ENCODE results near the gene ITGAE. TPM values are rescaled to one million over a fixed set of nuclear protein-coding genes. Genes with fewer than 3 reads are reported as not detected.

ITGAE gene
- total and polyA plus RNA-seq, 5 donors from 2014 or later, result 14.2 to 46.4 (median 36.9) TPM

DNA sequence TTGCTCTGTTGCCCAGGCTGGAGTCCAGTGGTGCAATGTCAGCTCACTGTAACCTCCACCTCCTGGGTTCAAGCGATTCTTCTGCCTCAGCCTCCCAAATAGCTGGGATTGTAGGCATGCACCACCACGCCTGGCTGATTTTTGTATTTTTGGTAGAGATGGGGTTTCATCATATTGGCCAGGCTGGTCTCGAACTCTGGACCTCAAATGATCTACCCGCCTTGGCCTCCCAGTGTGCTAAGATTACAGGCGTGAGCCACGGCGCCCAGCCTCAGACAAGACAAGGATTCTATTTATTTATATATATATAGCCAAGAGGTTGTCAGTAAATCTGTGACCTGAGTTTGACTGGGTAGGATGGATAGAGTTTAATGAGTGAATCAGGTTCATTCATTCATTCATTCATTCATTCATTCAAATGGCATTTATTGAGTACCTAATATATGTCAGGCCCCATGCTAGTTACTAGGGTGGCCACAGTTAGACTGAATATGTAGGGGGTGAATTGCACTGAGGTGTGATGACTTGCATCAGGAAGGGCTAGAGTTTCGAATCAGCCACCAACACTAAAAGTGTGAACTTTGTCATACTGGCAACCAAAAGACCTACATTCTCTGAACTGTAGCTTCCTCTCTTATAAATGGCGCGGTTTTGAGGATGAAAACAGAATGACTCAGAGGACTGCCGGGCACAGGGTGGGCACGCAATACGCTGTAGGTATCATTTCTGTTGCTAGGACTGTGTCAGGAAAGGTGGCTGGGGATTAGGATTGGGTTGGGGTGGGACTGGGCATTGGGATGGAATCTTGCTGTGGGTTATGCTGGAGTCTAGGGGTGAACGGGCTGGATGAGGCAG, 37.8 kb downstream of the ITGAE start:
- ATAC-seq (ENCODE audit: low read depth in 2 of 2) (peak; percentile 44 to 48), DNase-seq (peak in 1 of 3 donors; percentile 88)
- Histone ChIP-seq H3K27me3 (ENCODE audit: control insufficient read depth, insufficient read depth, low read length) (no peaks in the 10 kb centered on the region), H3K4me3 (ENCODE audit: low read depth, low read length) (no peak overlapping the region), H3K27ac (ENCODE audit: insufficient read depth, low read length, poor library complexity, severe bottlenecking) (no peak overlapping the region), H3K4me1 (ENCODE audit: control insufficient read depth, insufficient read depth, low read length, poor library complexity, severe bottlenecking) (peaks cover 33% of the 10 kb centered on the region), H3K36me3 (ENCODE audit: control insufficient read depth, insufficient read depth, low read length) (no peaks in the 10 kb centered on the region), H3K9me3 (ENCODE audit: control insufficient read depth in 2 of 2, low read length in 2 of 2) (no peaks in the 10 kb centered on the region)
- Mint-ChIP-seq H3K4me1 (peaks cover 0 to 42% (median 29%) of the 10 kb centered on the region in 4 donors), H3K4me3 (peak overlapping the region in 2 of 4 donors; percentile 17 to 50), H3K9me3 (peaks cover 0 to 5% (median 0%) of the 10 kb centered on the region in 7 donors), H3K36me3 (no peaks in the 10 kb centered on the region), H3K27me3 (no peaks in the 10 kb centered on the region), H3K27ac (peak overlapping the region in 2 of 3 donors; percentile 42 to 67)

DNA sequence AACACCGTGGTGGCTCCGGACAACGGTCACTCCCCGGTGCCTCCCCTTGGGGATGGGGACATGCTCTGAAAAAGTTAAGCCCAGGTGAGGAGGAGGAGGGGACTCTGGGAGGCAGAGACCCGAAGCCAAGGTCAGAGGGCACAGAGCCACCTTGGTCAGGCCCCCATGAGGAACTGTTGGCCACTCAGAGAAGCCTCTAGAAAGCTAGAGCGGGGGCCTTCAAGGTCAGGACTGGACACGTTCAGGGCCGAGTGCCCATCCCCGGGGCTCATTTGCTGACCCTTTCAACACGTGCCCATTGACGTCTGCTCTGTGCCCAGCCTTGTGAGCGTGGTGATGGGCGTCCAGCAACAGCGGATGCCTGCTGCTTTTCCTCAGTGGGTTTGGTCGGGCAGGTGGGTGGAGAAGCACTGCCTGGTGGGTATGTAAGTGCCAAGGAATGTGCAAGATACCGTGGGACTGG, 39.0 kb downstream of the ITGAE start:
- H3K9me3 ChIP-seq (ENCODE audit: control insufficient read depth in 2 of 2, low read length in 2 of 2), result no peaks in the 10 kb centered on the region
- DNase-seq (no peak), ATAC-seq (ENCODE audit: low read depth in 2 of 2) (no peak)
- no peaks in the 10 kb centered on the region for H3K36me3 ChIP-seq (ENCODE audit: control insufficient read depth, insufficient read depth, low read length)
- no peak overlapping the region for H3K4me3 ChIP-seq (ENCODE audit: low read depth, low read length)
- Mint-ChIP-seq H3K4me1 (peaks cover 0 to 40% (median 24%) of the 10 kb centered on the region in 4 donors), H3K27me3 (no peaks in the 10 kb centered on the region), H3K27ac (no peak overlapping the region), H3K9me3 (peaks cover 0 to 1% (median 0%) of the 10 kb centered on the region in 7 donors), H3K36me3 (no peaks in the 10 kb centered on the region), H3K4me3 (no peak overlapping the region)
- peaks cover 32% of the 10 kb centered on the region for H3K4me1 ChIP-seq (ENCODE audit: control insufficient read depth, insufficient read depth, low read length, poor library complexity, severe bottlenecking)
- H3K27ac ChIP-seq (ENCODE audit: insufficient read depth, low read length, poor library complexity, severe bottlenecking), result no peak overlapping the region
- H3K27me3 ChIP-seq (ENCODE audit: control insufficient read depth, insufficient read depth, low read length), result no peaks in the 10 kb centered on the region

DNA sequence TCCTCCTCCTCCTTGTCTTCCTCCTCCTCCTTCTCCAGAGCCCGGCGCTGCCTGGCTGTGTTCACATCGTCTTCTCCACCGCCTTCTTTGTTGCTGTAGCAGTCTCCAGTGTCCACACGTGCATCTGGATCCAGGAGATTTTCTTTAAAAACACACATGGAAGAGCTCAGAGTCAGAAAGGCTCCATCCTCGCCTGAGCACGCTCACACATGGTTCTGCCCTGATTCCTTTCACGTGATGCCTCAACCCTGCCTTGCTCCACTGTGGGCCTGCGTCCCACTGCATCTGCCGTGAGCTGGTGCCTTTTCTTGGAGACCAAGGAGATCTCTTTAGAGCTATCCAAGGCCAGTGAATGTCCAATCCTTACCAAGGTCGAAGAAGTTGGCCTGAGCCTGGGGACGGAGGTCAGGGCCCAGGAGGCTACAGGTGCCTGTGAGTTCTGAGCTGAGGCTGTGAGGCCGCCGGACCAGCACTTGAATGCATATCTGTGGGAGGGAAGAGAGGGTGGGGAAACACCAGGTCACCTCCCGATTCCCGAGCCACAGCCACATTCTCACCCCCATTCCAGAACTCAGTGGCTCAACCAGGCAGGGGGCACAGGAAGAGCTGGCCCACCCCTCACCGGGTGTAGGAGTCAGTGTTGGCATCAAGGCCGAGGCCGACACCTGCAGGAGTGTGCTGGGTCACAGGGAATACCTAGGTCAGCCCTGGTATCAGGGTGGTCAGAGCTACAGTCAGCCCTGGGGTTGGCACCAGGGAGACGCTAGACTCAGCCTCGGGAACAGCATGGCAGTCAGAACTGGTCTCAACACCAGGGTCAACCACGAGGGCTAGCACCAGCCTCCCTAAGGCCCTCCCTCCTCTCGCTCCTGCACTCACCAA, 39.7 kb downstream of the ITGAE start:
- Histone ChIP-seq H3K36me3 (ENCODE audit: control insufficient read depth, insufficient read depth, low read length) (no peaks in the 10 kb centered on the region), H3K27me3 (ENCODE audit: control insufficient read depth, insufficient read depth, low read length) (no peaks in the 10 kb centered on the region), H3K9me3 (ENCODE audit: control insufficient read depth in 2 of 2, low read length in 2 of 2) (no peaks in the 10 kb centered on the region), H3K4me3 (ENCODE audit: low read depth, low read length) (no peak overlapping the region), H3K27ac (ENCODE audit: insufficient read depth, low read length, poor library complexity, severe bottlenecking) (no peak overlapping the region), H3K4me1 (ENCODE audit: control insufficient read depth, insufficient read depth, low read length, poor library complexity, severe bottlenecking) (peaks cover 27% of the 10 kb centered on the region)
- Mint-ChIP-seq H3K4me1 (peaks cover 0 to 35% (median 23%) of the 10 kb centered on the region in 4 donors), H3K27ac (no peak overlapping the region), H3K36me3 (no peaks in the 10 kb centered on the region), H3K4me3 (peak overlapping the region in 1 of 4 donors; percentile 49), H3K27me3 (no peaks in the 10 kb centered on the region), H3K9me3 (no peaks in the 10 kb centered on the region)
- ATAC-seq (ENCODE audit: low read depth in 2 of 2), result no peak
- no peak for DNase-seq

DNA sequence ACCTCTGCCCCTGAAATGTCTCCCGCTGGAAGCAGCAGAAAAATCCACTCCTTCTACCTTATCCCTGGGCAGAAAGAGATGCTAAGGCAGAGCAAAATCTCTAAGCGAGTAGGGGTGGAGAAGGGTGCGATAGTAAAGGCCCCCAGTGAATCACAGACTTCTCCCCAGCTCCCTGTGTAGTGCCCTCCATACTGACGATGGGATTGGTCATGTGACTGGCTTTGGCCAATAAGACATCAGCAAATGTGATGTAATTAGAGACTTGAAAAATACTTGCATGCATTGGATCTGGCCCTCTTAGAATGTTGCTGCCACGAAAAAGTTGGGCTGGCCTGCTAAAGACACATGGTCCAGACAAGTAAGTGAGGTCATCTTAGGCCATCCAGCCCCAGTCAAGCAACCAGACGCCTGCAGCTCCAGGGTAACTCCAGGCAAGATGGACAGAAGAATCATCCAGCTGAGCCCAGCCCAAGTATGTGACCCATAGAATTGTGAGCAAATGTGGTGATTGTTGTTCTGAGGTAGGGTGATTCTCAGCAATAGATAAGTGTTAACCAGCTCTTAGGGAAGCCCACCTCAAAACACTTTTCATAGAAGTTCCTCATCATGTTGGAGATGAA, 41.3 kb downstream of the ITGAE start:
- Mint-ChIP-seq H3K4me1 (peaks cover 0 to 25% (median 11%) of the 10 kb centered on the region in 4 donors), H3K9me3 (no peaks in the 10 kb centered on the region), H3K27me3 (no peaks in the 10 kb centered on the region), H3K27ac (no peak overlapping the region), H3K4me3 (peak overlapping the region in 1 of 4 donors; percentile 10), H3K36me3 (no peaks in the 10 kb centered on the region)
- H3K36me3 ChIP-seq (ENCODE audit: control insufficient read depth, insufficient read depth, low read length), result no peaks in the 10 kb centered on the region
- H3K27me3 ChIP-seq (ENCODE audit: control insufficient read depth, insufficient read depth, low read length), result no peaks in the 10 kb centered on the region
- ATAC-seq (ENCODE audit: low read depth in 2 of 2) (no peak), DNase-seq (no peak)
- no peak overlapping the region for H3K27ac ChIP-seq (ENCODE audit: insufficient read depth, low read length, poor library complexity, severe bottlenecking)
- no peaks in the 10 kb centered on the region for H3K9me3 ChIP-seq (ENCODE audit: control insufficient read depth in 2 of 2, low read length in 2 of 2)
- H3K4me3 ChIP-seq (ENCODE audit: low read depth, low read length), result no peak overlapping the region
- H3K4me1 ChIP-seq (ENCODE audit: control insufficient read depth, insufficient read depth, low read length, poor library complexity, severe bottlenecking), result peaks cover 21% of the 10 kb centered on the region

DNA sequence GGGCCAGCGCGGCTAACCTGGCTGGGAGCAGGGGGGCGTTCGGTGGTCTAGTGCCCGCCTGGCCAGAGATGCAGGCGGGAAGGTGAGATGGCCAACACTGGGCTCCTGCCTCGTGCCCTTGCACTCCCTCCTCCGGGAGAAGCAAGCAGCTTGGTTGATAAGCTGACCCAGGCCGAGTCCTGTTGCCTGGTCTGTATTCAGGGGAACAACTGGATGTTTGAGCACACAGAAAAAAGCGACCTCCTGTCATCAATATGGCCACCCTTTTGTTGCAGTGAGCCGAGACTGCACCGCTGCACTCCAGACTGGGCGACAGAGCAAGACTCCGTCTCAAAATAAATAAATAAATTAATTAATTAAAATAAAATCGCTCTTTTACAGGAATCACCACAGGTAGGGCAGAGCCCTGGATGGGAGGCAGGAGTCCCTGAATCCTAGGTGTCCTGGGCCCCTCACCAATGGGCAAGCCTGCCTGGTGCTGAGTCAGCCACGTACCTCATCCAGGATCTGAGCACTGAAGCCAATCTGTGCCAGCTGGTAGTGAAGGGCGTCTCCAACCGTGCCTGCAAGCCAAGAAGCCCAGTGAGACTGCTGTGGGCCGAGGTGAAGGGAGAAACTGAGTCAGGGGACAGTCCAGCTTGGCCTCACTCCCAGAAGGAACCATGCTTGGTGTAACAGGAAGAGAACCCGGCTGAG, 45.5 kb downstream of the ITGAE start:
- no peaks in the 10 kb centered on the region for H3K9me3 ChIP-seq (ENCODE audit: control insufficient read depth in 2 of 2, low read length in 2 of 2)
- peaks cover 0 to 40% (median 12%) of the 10 kb centered on the region in 4 donors for H3K4me1 Mint-ChIP-seq
- H3K27me3 ChIP-seq (ENCODE audit: control insufficient read depth, insufficient read depth, low read length), result no peaks in the 10 kb centered on the region
- H3K36me3 ChIP-seq (ENCODE audit: control insufficient read depth, insufficient read depth, low read length), result no peaks in the 10 kb centered on the region
- no peak overlapping the region for H3K4me3 ChIP-seq (ENCODE audit: low read depth, low read length)
- ATAC-seq (ENCODE audit: low read depth in 2 of 2) (no peak), DNase-seq (no peak)
- no peaks in the 10 kb centered on the region for H3K9me3 Mint-ChIP-seq
- peaks cover 27% of the 10 kb centered on the region for H3K4me1 ChIP-seq (ENCODE audit: control insufficient read depth, insufficient read depth, low read length, poor library complexity, severe bottlenecking)
- H3K36me3 Mint-ChIP-seq, result no peaks in the 10 kb centered on the region
- H3K27me3 Mint-ChIP-seq, result no peaks in the 10 kb centered on the region
- peak overlapping the region in 3 of 4 donors; percentile 41 to 50 (median 44) for H3K4me3 Mint-ChIP-seq
- H3K27ac Mint-ChIP-seq, result peak overlapping the region in 2 of 3 donors; percentile 23 to 67
- H3K27ac ChIP-seq (ENCODE audit: insufficient read depth, low read length, poor library complexity, severe bottlenecking), result peak overlapping the region; percentile 73

DNA sequence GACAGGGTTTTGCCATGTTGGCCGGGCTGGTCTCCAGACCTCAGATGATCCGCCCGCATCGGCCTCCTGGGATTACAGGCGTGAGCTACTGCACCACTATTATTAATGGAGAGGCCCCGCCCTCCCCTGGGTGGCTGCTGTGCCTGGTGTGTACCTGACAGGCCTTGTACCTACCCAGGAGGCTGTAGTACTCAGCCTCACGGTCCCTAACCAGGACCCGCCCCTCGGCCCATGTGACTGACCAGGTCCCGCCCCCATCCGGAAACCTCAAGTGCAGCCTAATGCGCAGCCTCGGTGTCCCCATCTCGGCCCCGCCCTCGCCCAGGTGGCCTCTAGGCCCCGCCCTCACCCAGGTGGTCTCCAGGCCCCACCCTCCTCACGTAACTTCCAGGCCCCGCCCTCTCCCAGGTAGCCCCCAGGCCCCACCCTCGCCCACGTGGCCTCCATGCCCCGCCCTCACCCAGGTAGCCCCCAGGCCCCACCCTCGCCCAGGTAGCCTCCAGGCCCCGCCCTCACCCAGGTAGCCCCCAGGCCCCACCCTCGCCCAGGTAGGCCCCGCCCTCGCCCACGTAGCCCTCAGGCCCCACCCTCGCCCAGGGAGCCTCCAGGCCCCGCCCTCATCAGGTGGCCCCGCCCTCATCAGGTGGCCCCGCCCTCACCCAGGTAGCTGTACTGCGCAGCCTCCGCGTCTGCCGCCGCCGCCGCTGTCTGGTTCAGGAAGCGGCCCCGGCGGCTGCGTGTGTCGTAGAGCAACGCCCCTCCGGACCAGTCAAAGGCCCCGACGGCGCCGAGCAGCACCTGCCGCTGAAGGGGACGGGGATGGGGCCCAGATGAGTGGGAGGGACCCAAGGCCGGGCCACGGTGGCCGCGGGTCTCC, 46.3 kb downstream of the ITGAE start:
- peaks cover 0 to 48% (median 16%) of the 10 kb centered on the region in 4 donors for H3K4me1 Mint-ChIP-seq
- H3K27me3 Mint-ChIP-seq, result peaks cover 4% of the 10 kb centered on the region
- DNase-seq (peak; percentile 75 to 88 (median 78)), ATAC-seq (ENCODE audit: low read depth in 2 of 2) (peak; percentile 82 to 83)
- H3K9me3 ChIP-seq (ENCODE audit: control insufficient read depth in 2 of 2, low read length in 2 of 2), result no peaks in the 10 kb centered on the region
- H3K27me3 ChIP-seq (ENCODE audit: control insufficient read depth, insufficient read depth, low read length), result no peaks in the 10 kb centered on the region
- peaks cover 35% of the 10 kb centered on the region for H3K4me1 ChIP-seq (ENCODE audit: control insufficient read depth, insufficient read depth, low read length, poor library complexity, severe bottlenecking)
- no peaks in the 10 kb centered on the region for H3K36me3 ChIP-seq (ENCODE audit: control insufficient read depth, insufficient read depth, low read length)
- H3K9me3 Mint-ChIP-seq, result no peaks in the 10 kb centered on the region
- H3K4me3 ChIP-seq (ENCODE audit: low read depth, low read length), result no peak overlapping the region
- peak overlapping the region in 3 of 4 donors; percentile 24 to 44 (median 29) for H3K4me3 Mint-ChIP-seq
- H3K36me3 Mint-ChIP-seq, result no peaks in the 10 kb centered on the region
- H3K27ac ChIP-seq (ENCODE audit: insufficient read depth, low read length, poor library complexity, severe bottlenecking), result peak overlapping the region; percentile 73
- H3K27ac Mint-ChIP-seq, result peak overlapping the region in 2 of 3 donors; percentile 23 to 42
